ENCODE data around the gene MPEG1.

The MPEG1 gene, protein sequence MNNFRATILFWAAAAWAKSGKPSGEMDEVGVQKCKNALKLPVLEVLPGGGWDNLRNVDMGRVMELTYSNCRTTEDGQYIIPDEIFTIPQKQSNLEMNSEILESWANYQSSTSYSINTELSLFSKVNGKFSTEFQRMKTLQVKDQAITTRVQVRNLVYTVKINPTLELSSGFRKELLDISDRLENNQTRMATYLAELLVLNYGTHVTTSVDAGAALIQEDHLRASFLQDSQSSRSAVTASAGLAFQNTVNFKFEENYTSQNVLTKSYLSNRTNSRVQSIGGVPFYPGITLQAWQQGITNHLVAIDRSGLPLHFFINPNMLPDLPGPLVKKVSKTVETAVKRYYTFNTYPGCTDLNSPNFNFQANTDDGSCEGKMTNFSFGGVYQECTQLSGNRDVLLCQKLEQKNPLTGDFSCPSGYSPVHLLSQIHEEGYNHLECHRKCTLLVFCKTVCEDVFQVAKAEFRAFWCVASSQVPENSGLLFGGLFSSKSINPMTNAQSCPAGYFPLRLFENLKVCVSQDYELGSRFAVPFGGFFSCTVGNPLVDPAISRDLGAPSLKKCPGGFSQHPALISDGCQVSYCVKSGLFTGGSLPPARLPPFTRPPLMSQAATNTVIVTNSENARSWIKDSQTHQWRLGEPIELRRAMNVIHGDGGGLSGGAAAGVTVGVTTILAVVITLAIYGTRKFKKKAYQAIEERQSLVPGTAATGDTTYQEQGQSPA

GRCh38 chr11:59212744-59213631 is at the start of gene MPEG1:
TSS of gene MPEG1 (minus strand) at chr11:59212927. CDS start at chr11:59212865, 62 bp downstream.
- DNase-seq (ENCODE audit: low read depth in 2 of 2): no peak

GRCh38 chr11:59262177-59262818 is 49.6 kb upstream of the MPEG1 start:
- no peak for DNase-seq (ENCODE audit: low read depth in 2 of 2)

GRCh38 chr11:59261150-59261549 is 48.4 kb upstream of the MPEG1 start:
- DNase-seq (ENCODE audit: low read depth in 2 of 2): no peak

GRCh38 chr11:59259867-59260475 is 47.2 kb upstream of the MPEG1 start:
- DNase-seq (ENCODE audit: low read depth in 2 of 2): no peak

- DNase-seq (ENCODE audit: low read depth in 2 of 2): no peak
Measured at GRCh38 chr11:59259047-59259446, 46.3 kb upstream of the MPEG1 start.

- DNase-seq (ENCODE audit: low read depth in 2 of 2): no peak
Measured at GRCh38 chr11:59255281-59255680, 42.6 kb upstream of the MPEG1 start.

GRCh38 chr11:59254286-59254685 is 41.6 kb upstream of the MPEG1 start:
- no peak for DNase-seq (ENCODE audit: low read depth in 2 of 2)

DNA sequence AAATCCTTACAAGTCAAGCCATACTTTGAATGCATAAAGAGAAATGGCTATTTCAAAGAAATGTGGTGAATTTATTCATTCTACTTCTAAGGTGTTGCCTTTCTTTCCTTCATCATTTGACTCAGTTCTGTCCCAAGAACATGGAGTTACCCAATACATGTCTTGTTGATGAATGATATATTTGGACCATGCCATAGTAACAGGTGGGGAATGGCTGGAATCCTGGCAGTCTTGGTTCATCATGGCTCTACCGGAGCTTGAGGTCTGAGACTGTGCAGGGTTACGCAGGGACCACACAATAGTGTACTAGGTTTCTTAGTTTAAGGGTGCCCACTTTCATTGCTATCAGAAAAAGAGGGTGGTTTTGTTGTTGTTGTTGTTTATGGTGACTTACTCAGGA is 40.3 kb upstream of the MPEG1 start:
- no peak for DNase-seq (ENCODE audit: low read depth in 2 of 2)

GRCh38 chr11:59249535-59249934 is 36.8 kb upstream of the MPEG1 start:
- DNase-seq (ENCODE audit: low read depth in 2 of 2): no peak

DNA sequence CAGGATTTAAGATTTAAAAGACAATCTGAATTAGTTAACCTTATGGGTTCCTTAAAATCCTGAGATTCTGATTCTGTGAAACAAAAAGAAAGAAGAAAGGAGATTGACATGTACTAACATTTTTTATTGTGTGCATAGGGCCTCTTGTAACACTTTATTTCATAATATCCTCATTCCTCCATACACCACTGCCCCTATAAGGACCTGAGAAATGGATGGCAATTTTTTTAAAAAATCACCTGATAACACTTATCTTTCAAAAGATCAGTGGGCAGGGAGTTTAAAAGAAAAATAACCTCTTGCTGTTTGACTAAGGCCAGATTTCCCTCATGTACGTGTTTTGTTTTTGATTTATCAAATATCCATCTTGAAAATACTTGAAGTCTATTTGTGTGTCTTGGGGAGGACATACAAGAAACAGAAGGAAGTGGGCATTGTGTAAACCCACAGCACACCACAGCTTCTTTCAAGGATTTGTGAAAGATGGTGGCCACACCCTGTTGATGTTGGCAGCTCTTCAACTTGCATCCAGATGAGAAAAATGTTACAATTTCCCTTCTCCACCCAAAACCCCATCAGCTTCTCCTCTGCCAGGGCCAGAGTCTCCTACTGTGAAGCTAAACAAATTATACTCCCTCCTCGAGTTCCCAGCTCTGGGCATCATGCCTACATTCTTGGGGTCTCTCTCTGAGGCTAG is 35.0 kb upstream of the MPEG1 start:
- no peak for DNase-seq (ENCODE audit: low read depth in 2 of 2)

- no peak for DNase-seq (ENCODE audit: low read depth in 2 of 2)
Measured at GRCh38 chr11:59243633-59244032, 30.9 kb upstream of the MPEG1 start.

- no peak for DNase-seq (ENCODE audit: low read depth in 2 of 2)
Measured at GRCh38 chr11:59240322-59240721, 27.6 kb upstream of the MPEG1 start.

DNA sequence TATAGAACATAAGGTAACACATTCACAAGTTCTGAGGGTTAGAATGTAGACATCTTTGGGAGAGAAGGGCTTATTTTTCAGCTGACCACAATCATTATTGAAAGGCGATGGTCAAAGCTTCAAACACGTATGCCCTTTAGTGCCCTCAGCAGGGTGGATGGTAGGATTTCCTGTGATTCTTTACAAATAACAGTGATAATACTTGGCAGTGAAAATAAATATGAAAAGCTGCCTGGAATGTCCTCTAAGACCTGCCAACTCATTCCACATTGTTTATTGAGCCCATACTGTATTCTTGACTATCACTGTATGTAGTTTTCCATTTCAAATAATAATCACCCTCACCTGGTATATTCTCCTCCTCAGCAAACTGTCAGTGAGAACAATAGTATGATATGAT is 13.7 kb upstream of the MPEG1 start:
- no peak for DNase-seq (ENCODE audit: low read depth in 2 of 2)

DNA sequence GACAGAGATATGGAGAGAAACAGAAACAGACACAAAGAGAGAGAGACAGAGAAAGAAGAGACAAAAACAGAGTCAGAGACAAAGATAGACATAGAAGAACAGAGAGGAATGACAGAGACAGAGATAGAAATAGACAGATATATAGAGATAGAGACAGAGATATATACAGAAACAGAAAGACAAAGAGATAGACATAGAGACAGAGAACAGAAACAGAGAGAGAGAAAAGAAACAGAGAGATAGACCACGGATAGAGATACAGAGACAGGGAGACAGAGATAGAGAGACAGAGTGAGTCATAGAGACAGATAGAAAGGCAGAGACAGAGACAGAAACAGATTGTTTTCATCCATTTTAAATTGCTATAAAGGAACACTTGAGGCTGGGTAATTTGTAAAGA is 12.3 kb upstream of the MPEG1 start:
- no peak for DNase-seq (ENCODE audit: low read depth in 2 of 2)

- no peak for DNase-seq (ENCODE audit: low read depth in 2 of 2)
Measured at GRCh38 chr11:59224351-59224928, 11.7 kb upstream of the MPEG1 start.

GRCh38 chr11:59223611-59224010 is 10.9 kb upstream of the MPEG1 start:
- no peak for DNase-seq (ENCODE audit: low read depth in 2 of 2)

DNA sequence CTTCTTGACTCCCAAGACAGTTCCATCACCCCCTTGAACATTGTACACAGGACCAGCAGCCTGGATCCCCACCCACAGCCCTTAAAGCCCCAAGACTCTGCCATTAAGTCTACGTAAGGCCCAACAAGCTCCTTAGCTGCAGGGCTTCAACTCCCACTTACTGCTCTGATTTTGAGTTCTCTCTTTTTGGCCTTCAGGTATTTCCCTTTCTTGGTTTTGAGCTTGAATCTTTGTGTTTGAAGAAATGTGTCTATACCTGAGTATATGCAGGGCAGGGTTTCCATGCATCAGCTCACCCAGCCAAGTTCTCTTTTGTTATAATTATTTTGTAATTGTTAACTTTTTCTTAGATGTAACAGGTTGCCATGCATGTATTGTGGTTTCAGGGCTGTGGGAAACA is 10.4 kb upstream of the MPEG1 start:
- DNase-seq (ENCODE audit: low read depth in 2 of 2): no peak

DNA sequence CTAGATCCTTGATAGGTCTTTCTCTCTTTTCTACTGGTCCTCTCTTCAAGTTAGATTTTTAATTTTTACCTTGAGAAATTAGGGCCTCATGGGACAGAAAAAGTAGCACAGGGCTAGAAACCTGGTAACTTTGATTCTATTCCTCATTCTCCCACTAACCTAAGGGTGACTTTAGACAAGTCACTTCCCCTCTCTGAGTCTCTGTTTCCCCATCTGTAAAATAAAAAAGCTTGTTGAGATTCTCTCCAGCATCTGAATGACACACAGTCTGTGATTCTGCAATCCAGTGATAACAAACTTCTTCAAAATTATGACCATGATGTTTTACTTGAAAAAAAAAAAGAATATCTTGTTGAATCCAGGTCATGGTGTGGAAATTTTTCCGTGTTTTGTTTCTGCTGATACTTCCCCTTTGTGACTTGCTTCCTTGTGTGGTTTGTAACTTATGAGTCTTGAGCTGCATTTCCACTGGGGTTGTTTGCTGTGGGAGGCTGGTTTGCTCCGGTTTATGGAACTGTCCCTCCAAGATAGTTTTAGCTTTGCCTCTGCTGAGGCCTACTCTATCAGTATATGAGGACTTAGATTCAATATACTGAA is 9.8 kb upstream of the MPEG1 start:
- no peak for DNase-seq (ENCODE audit: low read depth in 2 of 2)

DNA sequence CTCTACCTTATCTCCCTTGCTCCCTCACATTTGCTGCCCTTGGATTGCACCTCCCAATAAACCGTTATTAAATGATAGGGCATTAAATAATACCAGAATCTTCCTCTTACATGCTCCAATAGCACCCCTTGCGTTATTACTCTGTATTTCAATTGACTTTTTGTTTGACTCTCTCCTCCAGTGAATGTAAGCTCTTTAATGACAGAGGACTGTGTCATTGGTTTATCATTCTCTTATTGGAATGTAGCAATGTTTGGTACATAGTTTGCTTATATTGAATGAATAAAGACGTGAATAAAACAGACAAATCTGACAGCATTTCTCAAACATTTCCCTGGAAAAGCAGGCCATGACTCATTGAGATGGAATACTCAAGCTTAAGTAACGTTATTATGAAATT is 8.7 kb upstream of the MPEG1 start:
- no peak for DNase-seq (ENCODE audit: low read depth in 2 of 2)

- DNase-seq (ENCODE audit: low read depth in 2 of 2): no peak
Measured at GRCh38 chr11:59219836-59220235, 7.1 kb upstream of the MPEG1 start.

All from stimulated activated CD8-positive, alpha-beta memory T cell treated with anti-CD3 and anti-CD28 coated beads, Interleukin-15, amount 100 ng/mL, for 4 hours (primary cell).